CD4-positive, alpha-beta T cell treated with Interleukin-4 for 1 hour (primary cell): ENCODE data around the gene NDUFA7.
"Not testable (repeated sequence)": the region's sequence is repeated elsewhere in the genome, so short reads cannot be mapped to it uniquely, and the experiment has no call there.

Experiments used
- DNase-seq, 2 donors: peaks; one replicate each; pipeline ENCODE4 v3.0.0-alpha.2; 2020 to 2022

The NDUFA7 gene

GRCh38 chr19:8341504-8341903 lies 20.3 kb upstream of the NDUFA7 start:
- DNase-seq, result not testable (repeated sequence)

- no peak for DNase-seq
Measured at GRCh38 chr19:8340341-8341096, 19.3 kb upstream of the NDUFA7 start.

- no peak for DNase-seq
Measured at GRCh38 chr19:8338835-8339234, 17.7 kb upstream of the NDUFA7 start.

GRCh38 chr19:8337728-8338127 lies 16.6 kb upstream of the NDUFA7 start:
- no peak for DNase-seq

- DNase-seq, result no peak
Measured at GRCh38 chr19:8336660-8337059, 15.5 kb upstream of the NDUFA7 start.

GRCh38 chr19:8336072-8336569 lies 14.9 kb upstream of the NDUFA7 start:
- DNase-seq, result no peak

GRCh38 chr19:8335343-8336071 lies 14.3 kb upstream of the NDUFA7 start:
- DNase-seq, result no peak

GRCh38 chr19:8334458-8335342 lies 13.5 kb upstream of the NDUFA7 start:
- DNase-seq, result peak in 1 of 2 donors; percentile 28

GRCh38 chr19:8333767-8334457 lies 12.7 kb upstream of the NDUFA7 start:
- no peak for DNase-seq

GRCh38 chr19:8332976-8333766 lies 12.0 kb upstream of the NDUFA7 start:
- DNase-seq, result no peak

- no peak for DNase-seq
Measured at GRCh38 chr19:8331263-8331845, 10.2 kb upstream of the NDUFA7 start.

GRCh38 chr19:8329996-8330395 lies 8.8 kb upstream of the NDUFA7 start:
- DNase-seq, result no peak

- DNase-seq, result no peak
Measured at GRCh38 chr19:8325454-8325853, 4.3 kb upstream of the NDUFA7 start.

- DNase-seq, result no peak
Measured at GRCh38 chr19:8324186-8325050, 3.2 kb upstream of the NDUFA7 start.

- DNase-seq, result no peak
Measured at GRCh38 chr19:8323781-8324185, 2.6 kb upstream of the NDUFA7 start.

- DNase-seq, result no peak
Measured at GRCh38 chr19:8322638-8322997, 1.4 kb upstream of the NDUFA7 start.

- DNase-seq, result no peak
Measured at GRCh38 chr19:8321986-8322637, 937 bp upstream of the NDUFA7 start.

- no peak for DNase-seq
Measured at GRCh38 chr19:8320564-8321066, 560 bp downstream of the NDUFA7 start.

GRCh38 chr19:8319807-8320520 lies 1.2 kb downstream of the NDUFA7 start:
- no peak for DNase-seq
